Sigmoid colon (tissue), 4 donors: Measurements from ENCODE around the gene RBFOX2.

Experiments
- EP300 ChIP-seq, 4 donors: sonication (generic); formaldehyde crosslinking; IDR thresholded peaks; one replicate each; pipeline ENCODE4 v1.6.1; 2017; ENCODE audit warnings: antibody characterized with exemption in 4 of 4
- POLR2A ChIP-seq, 2 donors: fragments of 450-650 bp; IDR thresholded peaks; one replicate each; pipeline ENCODE4 v1.6.1; 2016; ENCODE audit warnings: antibody characterized with exemption in 2 of 2, mild to moderate bottlenecking in 2 of 2, moderate library complexity in 2 of 2
- TF ChIP-seq, protein P1 (sequence below), 4 experiments: fragments of 450-650 bp in 3 of 4; fragments of 200-600 bp in 1 of 4; IDR thresholded peaks; one replicate each; pipeline ENCODE4 v1.5.1; 2016 to 2019; ENCODE audit warnings: antibody characterized with exemption in 4 of 4, mild to moderate bottlenecking in 3 of 4, moderate library complexity in 2 of 4

DNA sequence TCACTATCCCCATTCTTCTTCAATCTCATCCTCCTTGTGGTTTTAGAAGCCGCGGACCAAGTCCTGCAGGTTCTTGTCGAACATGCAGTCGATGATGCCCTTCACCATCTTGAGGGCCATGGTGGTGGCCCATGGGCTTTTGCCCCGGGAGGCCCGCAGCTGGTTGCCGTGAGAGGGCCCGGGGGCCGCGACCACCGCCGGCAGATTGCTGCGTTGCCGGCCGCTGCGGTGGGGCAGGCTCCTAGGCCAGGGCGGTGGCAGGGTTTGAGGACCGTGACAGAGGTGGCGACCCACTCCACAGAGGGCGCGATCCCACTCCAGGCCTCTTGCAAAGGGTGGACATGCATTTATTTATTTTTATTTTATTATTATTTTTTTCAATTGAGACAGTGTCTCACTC lies 244.0 kb downstream of the RBFOX2 start:
- TF ChIP-seq, protein P1, sequence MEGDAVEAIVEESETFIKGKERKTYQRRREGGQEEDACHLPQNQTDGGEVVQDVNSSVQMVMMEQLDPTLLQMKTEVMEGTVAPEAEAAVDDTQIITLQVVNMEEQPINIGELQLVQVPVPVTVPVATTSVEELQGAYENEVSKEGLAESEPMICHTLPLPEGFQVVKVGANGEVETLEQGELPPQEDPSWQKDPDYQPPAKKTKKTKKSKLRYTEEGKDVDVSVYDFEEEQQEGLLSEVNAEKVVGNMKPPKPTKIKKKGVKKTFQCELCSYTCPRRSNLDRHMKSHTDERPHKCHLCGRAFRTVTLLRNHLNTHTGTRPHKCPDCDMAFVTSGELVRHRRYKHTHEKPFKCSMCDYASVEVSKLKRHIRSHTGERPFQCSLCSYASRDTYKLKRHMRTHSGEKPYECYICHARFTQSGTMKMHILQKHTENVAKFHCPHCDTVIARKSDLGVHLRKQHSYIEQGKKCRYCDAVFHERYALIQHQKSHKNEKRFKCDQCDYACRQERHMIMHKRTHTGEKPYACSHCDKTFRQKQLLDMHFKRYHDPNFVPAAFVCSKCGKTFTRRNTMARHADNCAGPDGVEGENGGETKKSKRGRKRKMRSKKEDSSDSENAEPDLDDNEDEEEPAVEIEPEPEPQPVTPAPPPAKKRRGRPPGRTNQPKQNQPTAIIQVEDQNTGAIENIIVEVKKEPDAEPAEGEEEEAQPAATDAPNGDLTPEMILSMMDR (IDR thresholded peaks at IDR 0.05), result no peak
- no peak for TF ChIP-seq POLR2A (IDR thresholded peaks at IDR 0.05)
- no peak for TF ChIP-seq EP300 (IDR thresholded peaks at IDR 0.05)
